Brain microvascular endothelial cell (primary cell): ENCODE results near the gene ADAMTS14.

Source experiments
- DNase-seq: peaks from one replicate; pipeline ENCODE4 v3.0.0-alpha.2; 2020
- H3K27ac ChIP-seq: fragments of 250-450 bp; sonication (Bioruptor Pico); 2 replicates; pipeline ENCODE4 v1.5.1; 2020; ENCODE audit warnings: mild to moderate bottlenecking, moderate library complexity
- H3K27me3 ChIP-seq: fragments of 250-450 bp; sonication (Bioruptor Pico); replicated peaks from 2 replicates; pipeline ENCODE4 v1.5.1; 2020; ENCODE audit warnings: mild to moderate bottlenecking
- H3K36me3 ChIP-seq: fragments of 250-450 bp; sonication (Bioruptor Pico); replicated peaks from 2 replicates; pipeline ENCODE4 v1.5.1; 2020; ENCODE audit warnings: mild to moderate bottlenecking
- H3K4me3 ChIP-seq: 2 replicates; pipeline ENCODE4 v1.5.1; 2011; ENCODE audit warnings: low read depth, mild to moderate bottlenecking, control low read depth, low read length, moderate library complexity
- CTCF ChIP-seq: IDR thresholded peaks from 2 replicates; pipeline ENCODE4 v1.5.1; 2011; ENCODE audit warnings: low read depth, mild to moderate bottlenecking, moderate library complexity, low read length, control low read depth, inconsistent platforms; ENCODE audit errors: missing control alignments
- in situ Hi-C: cut with HindIII; loops from 2 replicates; pipeline ENCODE4 v1.10.0; 2017; ENCODE audit warnings: low sequenced_read_pairs, low pct_ligation_motif_present

ADAMTS14 gene

GRCh38 chr10:70671619-70672164, 614 bp upstream of the ADAMTS14 start:
- Histone ChIP-seq H3K27ac (peak overlapping the region; percentile 20), H3K4me3 (peak overlapping the region; percentile 47), H3K27me3 (no peaks in the 10 kb centered on the region), H3K36me3 (no peaks in the 10 kb centered on the region)
- no peak for DNase-seq
- in situ Hi-C loops: loop anchor here (25.0 kb wide), 1 partner anchor 109 kb away; no protein-coding TSS in a partner anchor
- TF ChIP-seq CTCF: peak; percentile 34

- Histone ChIP-seq H3K36me3 (no peaks in the 10 kb centered on the region), H3K27ac (peak overlapping the region; percentile 52), H3K27me3 (no peaks in the 10 kb centered on the region), H3K4me3 (peak overlapping the region; percentile 55)
- in situ Hi-C loops: loop anchor here (25.0 kb wide), 1 partner anchor 111 kb away; no protein-coding TSS in a partner anchor
- TF ChIP-seq CTCF: no peak
- DNase-seq: peak; percentile 74
Measured at GRCh38 chr10:70673043-70673928, 980 bp downstream of the ADAMTS14 start.

GRCh38 chr10:70673929-70674559, 1.7 kb downstream of the ADAMTS14 start:
- H3K27ac ChIP-seq: peak overlapping the region; percentile 11
- in situ Hi-C loops: loop anchor here (25.0 kb wide), 1 partner anchor 112 kb away; no protein-coding TSS in a partner anchor
- no peak for TF ChIP-seq CTCF
- no peaks in the 10 kb centered on the region for H3K27me3 ChIP-seq
- no peak for DNase-seq
- no peaks in the 10 kb centered on the region for H3K36me3 ChIP-seq
- H3K4me3 ChIP-seq: no peak overlapping the region

GRCh38 chr10:70674560-70675495, 2.5 kb downstream of the ADAMTS14 start:
- no peak overlapping the region for H3K27ac ChIP-seq
- DNase-seq: no peak
- TF ChIP-seq CTCF: no peak
- H3K27me3 ChIP-seq: no peaks in the 10 kb centered on the region
- H3K36me3 ChIP-seq: no peaks in the 10 kb centered on the region
- in situ Hi-C loops: loop anchor here (25.0 kb wide), 1 partner anchor 113 kb away; no protein-coding TSS in a partner anchor
- no peak overlapping the region for H3K4me3 ChIP-seq

GRCh38 chr10:70675496-70676161, 3.3 kb downstream of the ADAMTS14 start:
- TF ChIP-seq CTCF: no peak
- no peak for DNase-seq
- Histone ChIP-seq H3K27me3 (no peaks in the 10 kb centered on the region), H3K27ac (no peak overlapping the region), H3K4me3 (no peak overlapping the region), H3K36me3 (no peaks in the 10 kb centered on the region)
- in situ Hi-C loops: no loop called here
